ENCODE results near the gene MATN1.

The MATN1 gene

DNA sequence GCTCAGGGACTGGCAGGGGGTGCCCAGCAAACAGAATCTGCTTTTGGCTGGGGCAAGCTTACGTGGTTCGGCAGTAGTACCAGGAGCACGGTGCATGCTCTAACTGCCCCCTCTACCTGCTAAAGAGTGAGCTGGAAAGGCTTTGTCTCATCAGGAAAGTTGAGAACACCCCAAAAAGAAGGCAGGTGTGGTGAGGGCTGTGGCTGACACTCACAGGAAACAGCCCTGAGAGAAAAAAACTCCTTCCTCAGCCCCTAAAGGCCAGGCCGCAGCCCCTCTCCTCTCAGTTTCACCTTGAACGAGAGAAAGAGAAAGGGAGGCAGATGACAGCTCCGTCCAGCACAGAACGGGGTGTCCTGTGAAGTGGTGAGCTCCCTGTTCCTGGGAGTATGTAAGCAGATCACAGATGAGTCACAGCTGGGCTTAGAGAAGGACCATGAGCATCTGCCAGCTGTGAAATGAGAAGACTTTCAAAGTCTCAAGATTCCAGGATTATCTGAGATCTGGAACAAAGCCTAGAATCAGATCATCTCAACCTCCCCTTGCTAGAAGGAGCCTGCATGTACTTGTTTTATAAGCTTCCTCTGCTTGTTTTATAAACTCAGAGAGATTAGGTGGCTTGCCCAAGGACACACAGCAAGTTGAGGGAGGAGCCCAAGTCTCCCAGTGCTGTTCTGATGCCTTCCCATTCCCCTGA, 20.8 kb upstream of the MATN1 start:
- no peak for FAIRE-seq

DNA sequence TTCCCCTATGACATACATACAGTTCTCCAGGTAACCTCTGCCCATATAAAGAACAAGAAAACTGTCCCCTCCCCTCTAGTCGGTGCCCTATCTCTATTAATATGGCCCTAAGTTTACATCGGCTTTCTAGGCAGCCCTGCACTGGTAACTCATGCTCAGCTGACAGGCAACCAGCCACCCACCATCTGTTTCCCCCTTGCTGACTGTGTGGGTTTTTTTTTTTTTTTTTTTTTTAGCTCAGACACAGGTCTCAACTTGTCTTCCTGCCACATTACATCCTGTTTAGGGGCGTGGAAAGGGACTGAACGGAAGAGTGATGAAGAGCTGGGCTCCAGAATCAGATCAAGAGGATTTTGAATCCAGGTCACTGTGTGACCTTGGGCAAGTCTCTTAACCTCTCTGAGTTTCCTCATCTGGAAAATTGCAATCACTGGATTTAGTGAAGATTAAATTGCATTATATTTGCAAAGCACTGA, 20.2 kb upstream of the MATN1 start:
- FAIRE-seq, result no peak

DNA sequence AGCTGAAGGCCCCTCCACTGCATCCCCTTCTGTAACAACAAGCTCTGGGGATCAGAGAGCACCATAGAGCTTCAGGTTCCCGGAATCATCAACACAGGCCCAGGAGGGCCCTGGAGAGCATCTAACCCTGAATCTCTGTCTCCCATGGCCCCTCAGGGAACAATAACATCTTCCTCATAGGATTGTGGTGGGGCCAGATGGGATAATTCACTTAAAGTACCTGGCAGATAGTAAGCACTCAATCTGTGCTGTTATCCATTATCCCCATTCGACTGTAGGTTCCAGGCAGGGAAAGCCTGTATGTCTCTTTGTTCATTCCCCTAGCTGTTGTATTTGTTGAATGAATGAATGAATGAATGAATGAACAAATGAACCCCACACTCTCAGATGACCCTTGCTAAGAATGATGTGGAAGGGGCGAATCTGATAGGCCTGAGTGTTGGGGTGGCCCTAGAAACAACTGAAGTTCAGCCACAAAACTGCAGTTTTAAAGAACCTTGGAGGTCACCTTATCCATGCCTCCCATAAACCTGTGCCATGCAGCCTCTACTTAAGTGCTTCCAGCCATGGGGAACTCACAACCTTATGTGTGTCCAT, 19.7 kb upstream of the MATN1 start:
- FAIRE-seq, result no peak

DNA sequence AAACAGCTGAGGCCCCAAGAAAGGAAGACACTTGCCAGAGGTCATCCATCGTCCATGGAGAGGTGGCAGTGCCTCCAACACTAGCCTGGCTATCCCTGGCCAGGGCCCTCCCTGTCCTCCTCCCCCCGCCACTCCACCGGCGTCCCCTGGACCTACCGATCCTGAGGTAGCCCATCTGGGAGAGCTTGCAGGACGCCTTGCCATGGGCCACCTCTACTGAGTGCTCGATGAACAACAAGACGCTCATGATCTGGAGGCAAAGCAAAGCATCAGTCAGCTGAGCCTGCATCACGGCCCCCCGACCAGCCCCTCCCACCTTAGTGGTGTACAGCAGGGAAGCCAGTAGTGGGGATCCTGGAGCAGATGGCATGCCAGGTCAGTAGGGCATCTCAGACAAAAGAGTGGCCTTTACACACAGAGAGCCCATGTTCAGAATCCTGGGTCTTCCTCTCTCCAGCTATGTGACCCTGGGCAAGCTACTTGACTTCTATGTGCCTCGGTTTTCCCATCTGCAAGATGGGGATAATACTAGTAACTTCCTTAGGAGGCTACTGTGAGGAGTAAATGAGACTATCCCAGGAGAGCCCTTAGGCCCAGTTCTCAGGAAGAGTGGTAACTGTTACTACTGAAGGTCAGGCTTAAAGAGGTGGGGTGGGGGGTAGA, 19.0 kb upstream of the MATN1 start:
- no peak for FAIRE-seq

DNA sequence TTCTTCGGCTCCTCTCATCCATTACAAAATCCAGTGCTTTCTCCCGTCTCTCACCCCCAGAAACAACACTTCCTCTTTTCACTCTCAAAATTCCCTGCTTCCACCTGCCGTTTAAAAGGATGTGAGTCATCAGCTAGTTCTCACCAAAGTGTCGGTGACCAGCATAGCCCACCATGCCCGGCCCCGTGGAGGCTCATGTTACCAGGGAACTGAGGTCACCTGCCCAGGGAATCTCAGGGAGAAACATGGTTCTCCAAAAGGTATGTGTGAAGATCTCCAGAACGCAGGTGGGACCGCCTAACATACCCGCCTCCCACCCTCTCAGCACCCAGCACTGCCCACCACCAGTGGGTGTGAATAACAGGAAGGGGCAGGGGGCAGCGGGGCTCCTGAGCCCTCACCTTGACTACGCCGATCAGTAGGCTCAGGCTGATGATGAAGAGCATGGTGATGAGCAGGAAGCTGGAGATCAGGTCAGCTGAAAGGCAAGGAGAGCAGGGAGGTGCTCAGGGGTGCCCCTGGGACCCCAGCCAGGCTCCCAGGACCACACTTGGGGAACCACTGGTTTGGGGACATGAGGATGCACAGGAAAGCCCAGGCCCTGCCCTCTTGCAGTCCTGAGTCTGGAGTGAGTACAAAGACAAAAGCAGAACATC, 18.0 kb upstream of the MATN1 start:
- FAIRE-seq, result no peak

DNA sequence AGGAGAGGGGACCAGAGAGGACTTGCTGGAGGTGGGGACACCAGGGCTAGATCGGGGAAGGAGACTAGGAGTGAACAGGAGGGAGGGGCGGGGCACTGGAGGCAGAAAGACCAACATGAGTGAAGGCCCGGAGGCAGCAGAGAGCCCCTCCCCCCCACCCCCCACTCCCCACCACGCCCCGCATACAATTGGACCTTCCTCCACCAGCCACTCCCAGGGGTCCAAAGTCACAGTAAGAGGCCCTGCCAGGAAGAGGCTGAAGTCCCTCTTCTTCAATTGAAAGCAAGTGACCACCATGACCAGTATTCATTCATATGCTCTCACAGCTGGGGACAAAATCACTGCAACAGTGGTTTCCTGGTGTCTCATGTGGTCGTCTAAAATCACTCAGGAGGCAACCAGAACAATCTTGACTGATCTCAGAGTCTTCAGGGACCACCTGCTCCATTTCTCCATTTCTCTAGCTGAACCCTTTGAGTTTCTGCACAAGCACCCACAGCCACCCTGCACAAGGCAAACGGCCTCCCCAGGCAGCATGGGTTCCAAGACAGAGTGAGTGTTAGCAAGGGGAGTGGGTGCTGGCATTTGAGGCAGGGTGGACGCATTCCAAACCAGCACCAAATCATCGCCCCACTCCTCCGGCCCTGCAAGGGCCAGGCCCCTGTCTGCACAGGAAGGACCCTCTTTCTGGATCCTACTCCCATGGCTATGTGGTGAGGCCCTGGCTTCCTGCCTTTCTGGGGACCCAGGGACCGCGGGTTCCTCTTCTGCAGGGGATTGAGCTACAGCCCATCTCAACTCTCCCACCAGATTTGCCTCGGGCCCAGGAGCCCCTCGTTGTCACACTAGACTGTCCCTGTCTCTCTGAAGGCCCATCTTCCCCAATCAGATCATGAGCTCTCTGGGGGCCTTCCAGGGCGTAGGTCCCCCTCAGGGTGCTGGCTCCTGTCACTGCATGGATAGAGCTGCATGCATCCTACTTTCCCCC, 17.2 kb upstream of the MATN1 start:
- no peak for FAIRE-seq

DNA sequence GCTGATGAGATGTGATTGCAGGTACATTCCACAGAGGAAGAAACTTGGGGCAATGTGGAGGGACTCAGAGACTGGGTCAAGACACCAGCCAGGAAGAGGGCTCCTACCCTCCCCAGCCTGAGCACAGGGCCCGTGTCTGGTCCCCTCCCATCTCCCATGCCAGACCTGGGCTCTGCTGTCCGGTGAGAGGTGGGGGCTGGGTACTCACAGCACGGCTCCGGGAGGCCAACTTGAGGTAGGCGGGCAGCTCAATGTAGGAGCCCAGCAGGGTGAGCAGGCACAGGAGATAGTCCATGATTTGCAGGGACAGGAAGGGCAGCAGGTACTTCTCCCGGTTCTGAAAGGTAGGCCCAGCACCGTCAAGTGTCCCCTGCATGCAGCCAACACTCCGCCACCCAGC, 16.2 kb upstream of the MATN1 start:
- FAIRE-seq, result no peak

DNA sequence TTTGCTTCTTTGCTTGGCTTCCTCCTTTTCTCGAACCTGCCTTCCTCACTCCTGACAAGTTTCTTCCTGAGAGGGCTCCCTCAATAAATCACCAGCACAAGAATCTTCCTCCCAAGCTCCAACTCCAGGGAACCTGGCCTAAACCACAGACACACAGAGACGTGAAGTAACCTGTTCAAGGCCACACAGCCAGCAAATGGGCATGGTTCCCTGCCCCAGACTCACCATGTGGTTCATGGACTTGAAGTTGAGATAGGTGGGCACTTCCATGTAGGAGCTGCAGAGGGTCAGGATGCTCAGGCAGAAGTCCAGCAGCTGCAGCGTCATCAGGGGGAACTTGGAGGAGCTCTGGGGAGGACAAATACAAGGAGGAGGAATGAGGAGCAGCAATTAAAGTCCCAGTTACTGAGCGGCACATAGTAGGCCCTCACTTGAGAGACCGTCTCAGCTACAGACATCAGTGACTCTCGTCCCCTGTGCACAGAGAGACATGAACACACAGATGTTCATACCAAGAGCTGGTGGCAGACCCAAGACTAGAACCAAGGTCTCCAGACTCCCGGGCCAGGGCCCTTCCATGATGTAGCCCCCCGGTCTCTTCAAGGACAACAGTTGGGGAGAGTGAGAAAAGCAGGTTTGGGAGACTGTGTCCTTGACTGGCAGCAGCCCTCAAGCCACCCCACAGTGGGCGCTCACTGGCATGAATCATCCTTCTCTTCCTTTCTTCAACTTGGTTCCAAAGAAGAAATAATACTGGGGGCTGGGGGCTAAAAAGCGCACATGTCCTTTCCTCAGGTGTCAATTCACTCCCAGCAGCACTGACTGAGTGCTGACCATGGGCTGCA, 15.6 kb upstream of the MATN1 start:
- no peak for FAIRE-seq

DNA sequence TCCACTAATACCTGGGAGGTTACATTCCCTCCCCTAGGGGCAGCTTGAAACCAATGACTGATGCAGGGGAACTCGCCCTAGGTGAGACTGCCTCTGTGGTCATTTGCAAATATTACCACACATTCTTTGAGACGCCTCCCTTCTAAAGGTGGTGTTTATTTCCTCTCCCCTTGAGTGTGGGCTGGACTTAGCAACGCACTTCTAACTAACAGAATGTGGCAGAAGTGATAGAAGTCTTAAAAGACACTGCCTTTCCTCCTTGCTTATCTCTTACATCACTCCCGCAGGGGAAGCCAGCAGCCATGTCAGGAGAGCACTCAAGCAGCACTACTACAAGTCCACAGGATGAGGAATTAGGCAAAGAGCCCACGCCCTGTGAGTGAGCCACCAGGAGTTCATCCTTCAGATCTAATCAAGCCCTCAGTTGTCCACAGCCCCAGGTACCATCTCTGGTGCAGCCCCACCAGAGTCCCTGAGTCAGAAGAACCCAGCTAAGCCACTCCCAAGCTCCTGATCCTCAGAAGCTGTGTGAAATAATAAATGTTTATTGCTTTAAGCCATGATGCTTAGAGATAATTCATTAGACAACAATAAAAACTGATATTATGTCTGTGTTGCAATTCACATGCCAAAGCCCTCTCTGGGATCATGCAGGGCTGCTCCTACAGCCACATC, 14.8 kb upstream of the MATN1 start:
- FAIRE-seq, result no peak

DNA sequence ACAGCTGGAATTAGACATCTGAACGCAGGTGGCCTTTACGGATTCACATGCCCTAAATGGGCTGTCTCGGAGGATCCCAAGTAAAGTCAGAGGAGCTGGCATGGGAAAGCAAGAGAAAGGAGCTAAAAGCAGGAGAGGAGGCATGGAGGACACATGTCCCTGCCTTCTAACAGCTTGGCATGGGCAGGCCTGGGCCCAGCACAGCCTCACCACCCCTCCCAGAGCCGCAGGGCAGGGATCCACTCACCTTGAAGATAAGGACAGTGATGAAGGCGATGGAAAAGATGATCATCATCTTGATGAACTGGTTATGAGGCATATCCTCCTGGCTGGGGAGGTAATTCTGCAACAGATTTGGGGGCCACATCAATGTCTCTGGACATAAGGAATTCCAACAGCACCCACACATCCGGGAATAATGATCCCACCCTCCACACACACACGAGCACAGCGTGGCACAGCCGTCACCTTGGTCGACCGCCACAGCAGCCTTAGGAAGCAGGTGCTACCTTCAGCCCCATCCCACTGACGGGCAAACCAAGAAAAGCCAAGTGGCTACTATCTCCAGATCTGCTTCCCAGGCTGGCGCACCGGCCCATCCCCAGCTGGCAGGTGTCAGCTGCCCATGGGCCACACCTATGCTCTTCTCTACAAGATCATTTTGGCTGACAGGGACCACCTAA, 14.1 kb upstream of the MATN1 start:
- no peak for FAIRE-seq

DNA sequence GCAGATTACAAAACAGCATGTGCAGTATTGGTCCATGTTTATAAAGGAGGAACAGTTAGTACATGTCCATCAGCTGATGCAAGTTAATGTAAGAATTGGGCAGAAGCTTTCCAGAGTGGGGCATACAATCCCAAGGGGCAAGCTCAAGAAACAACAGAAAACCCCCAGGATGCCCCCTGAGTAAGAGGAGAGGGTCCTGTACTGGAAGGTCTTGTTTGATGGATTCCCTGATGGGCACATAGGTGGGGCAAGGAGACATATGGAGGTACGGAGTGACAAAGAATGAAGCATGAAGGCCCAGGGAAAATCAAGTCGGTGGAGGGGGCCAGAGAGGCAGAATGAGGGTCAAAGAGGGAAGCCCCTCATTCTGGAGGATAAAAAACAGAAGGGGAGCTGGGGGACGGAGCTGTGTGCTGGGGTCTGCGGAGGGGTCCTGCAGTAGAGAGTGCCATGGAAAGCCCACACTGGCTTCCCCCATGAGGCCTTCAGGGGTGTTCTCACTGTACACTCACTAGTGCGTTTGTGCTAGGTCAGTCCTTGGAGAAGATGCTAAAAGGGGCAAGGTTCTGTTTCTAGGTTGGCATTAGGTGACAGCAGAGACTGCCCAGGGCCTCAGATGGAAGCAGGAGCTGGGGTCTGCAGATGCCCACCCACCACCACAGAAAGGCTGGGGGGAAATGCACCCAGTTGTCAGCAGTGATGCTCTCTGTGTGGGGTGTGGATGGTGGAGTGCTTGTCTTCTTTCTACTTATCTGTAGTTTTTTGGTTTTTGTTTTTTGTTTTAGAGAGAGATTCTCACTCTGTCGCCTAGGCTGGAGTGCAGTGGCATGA, 12.5 kb upstream of the MATN1 start:
- FAIRE-seq, result no peak

DNA sequence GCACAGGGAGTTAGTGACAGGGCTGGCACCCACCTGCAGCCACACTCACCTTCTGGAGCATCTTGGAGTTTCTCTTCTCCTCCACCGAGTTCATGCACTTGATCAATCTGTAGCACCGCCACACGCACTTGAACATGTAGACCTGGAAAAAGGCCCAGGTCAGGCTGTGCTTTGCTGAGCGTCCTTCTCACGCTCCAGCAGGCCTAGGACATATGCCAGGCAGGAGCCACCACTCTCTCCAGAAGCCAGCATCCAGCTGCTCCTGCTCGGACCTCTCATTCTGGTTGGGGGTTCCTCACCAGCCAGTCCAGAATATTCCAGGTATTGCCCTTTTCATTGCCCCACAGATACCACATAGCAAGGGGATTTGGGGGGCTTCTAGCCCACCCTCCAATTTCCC, 11.7 kb upstream of the MATN1 start:
- FAIRE-seq, result no peak

DNA sequence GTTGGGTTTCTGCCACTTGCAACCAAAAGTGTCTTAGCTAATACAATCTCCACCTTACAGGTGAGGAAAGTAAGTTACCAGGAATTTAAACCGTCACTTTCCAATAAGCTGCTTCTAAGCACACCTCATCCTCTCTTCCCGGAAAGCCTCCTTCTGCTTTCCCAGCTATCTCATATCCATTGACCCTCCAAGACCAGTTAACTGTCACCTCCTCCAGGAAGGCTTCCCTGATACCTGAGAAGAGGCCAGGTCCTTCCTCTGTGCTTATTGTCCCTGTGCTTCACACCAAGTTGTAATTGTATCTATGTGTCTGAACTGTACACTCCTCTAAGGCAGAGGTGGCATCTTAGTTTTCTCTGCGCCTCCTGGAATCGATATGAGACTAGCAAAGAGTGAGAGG, 11.2 kb upstream of the MATN1 start:
- FAIRE-seq, result no peak

DNA sequence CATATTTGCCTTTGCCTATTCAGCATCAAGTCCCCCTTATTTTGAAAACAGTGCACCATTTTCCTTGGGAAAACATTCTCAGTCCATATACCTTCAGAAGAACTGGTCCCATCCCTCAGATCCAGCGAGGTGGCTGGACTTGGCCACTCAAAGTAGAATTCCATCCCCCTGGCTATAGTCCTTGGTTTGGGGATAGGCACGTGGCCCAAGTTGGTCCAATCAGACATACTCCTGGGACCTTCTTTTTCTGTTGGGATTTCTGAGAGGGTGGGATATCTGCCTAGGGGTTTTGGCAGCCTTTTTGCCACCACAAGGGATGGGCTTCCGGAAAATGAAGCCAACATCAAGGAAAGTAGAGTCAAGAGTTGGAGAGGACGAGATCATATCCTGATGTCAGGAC, 10.7 kb upstream of the MATN1 start:
- FAIRE-seq, result no peak

DNA sequence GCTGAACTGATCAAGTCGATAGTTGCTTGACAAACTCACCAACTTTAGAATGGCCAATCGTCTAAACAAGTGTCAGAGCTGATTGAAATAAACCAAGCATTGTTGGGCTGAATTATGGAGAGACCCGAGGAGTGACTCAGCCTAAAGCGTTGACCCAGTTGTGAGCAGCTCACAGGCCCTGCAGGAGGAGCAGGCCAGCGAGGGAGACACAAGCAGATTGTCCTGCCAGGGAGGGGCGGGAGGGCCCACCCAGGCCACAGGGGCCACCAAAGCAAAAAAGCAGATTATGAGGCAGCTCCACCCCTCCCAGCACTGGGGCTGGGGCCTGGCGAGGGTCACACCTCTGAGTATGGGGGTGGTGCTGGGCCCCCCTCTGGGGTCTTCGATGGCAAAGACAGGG, 10.1 kb upstream of the MATN1 start:
- FAIRE-seq, result no peak

DNA sequence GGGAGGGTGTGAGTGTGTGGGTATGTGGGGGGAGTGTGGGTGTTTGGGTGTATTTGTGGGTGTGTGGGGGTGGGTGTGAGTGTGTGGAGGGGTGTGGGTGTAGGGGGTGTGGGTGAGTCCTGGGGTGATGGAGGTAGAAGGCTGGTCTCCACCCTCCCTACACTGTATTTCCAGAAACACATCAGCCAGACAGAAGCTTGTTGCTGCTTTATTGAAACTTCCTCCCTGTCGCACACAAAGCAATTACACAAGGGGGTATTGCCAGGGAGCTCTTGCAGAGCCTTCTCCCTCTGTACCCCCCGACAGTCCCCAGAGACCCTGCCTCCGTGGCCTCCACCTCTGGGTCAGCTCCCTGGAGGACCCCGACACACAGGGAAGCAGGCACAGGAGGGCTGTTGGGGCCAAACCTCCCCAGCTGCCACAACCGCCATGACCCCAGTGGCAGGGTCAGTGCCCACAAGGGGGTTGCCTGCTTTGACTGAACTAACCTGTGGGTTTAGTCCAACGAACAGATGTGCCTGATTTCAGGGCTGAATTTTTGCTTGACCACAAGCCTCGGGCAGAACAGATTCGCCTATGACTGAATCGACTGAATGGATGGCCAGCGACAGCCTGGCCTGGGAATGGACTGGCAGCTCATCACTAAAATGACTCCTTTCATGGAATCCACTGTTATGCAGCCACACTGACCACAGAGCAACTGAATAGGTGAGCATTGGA, 9.1 kb upstream of the MATN1 start:
- FAIRE-seq, result no peak

DNA sequence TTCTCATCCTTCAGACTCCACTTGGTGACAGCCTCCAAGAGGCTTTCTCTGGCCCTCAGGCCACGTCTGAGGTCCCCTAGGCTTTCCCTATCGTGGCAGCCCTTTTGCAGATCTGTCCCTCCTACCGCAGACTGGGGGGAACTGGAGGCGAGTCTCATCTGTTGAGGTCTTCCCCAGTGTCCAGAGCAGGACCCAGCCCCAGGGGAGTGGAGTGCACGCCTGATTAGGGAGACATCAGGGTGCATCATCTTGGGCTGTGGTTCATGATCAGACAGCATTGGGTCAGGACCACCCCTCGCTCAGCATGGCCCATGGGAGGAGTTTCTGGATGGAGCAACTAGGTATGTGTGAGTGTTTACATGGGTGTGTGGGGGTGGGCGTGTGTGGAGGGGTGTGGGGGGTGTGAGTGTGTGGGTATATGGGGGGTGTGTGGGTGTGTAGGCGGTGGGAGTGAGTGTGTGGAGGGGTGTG, 8.5 kb upstream of the MATN1 start:
- FAIRE-seq, result no peak

DNA sequence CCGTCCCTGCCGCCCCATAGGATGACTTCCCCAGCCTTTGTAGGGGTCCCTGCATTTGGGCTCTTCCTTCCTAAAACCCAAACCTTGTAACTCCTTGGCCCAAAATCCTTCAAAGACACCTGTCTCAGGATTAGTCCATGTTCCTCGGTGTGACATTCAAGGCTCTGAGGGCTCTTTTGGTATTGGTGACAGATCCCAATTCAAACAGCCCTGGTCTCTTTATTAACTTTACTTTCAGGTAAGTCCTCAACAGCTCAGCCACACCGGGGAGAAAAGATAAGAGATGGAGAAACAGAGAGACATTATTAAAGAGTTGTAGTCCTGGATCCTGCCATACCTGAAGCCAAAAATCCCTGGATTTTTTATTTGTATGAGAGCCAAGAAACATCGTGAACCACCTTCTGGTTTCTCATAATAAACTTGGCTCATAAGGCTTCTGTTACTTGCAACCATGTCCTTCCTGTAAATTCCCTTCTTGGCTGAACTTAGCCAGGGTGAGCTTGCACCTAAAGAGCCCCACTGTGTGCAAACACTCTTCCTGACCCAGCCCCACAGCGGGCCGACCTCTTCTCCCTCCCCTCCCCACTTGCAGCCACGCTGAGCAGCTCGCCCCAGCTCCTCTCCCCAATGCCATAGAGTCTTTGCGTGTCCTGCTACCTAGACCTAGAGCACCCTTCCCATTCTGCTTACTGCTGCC, 7.9 kb upstream of the MATN1 start:
- FAIRE-seq, result no peak

All from islet of Langerhans (tissue), 1 donor.